Adrenal gland (tissue), 12 donors: ENCODE data around the gene OR10A6. TPM values are rescaled to one million over a fixed set of nuclear protein-coding genes. Genes with fewer than 3 reads are reported as not detected.

Experiments
- DNase-seq, 7 donors: peaks; one replicate each; pipeline ENCODE4 v3.0.0-alpha.2; 2019 to 2020
- H3K27ac ChIP-seq, 5 donors: fragments of 200-600 bp; sonication (generic) in 4 of 5; 1 replicate in 3 of 5; 2 replicates in 2 of 5; pipeline versions ENCODE4 v1.5.1 to v1.8.0; 2016 to 2020; ENCODE audit warnings: mild to moderate bottlenecking in 1 of 5
- H3K27me3 ChIP-seq: fragments of 200-600 bp; 2 replicates; pipeline ENCODE4 v1.8.0; 2021
- H3K36me3 ChIP-seq, 2 donors: fragments of 200-600 bp; replicated peaks in 1 of 2; 1 replicate in 1 of 2; 2 replicates in 1 of 2; pipeline versions ENCODE4 v1.5.1 to v1.8.0; 2018 to 2022
- H3K4me1 ChIP-seq, 2 donors: fragments of 200-600 bp; replicated peaks in 1 of 2; 1 replicate in 1 of 2; 2 replicates in 1 of 2; pipeline versions ENCODE4 v1.5.1 to v1.8.0; 2018 to 2021
- H3K4me3 ChIP-seq, 4 donors: fragments of 200-600 bp; sonication (generic) in 3 of 4; one replicate each; pipeline ENCODE4 v1.5.1; 2016 to 2018
- H3K9me3 ChIP-seq, 3 donors: fragments of 200-600 bp; sonication (generic) in 1 of 3; replicated peaks in 1 of 3; 1 replicate in 2 of 3; 2 replicates in 1 of 3; pipeline versions ENCODE4 v1.5.1 to v1.8.0; 2016 to 2021
- POLR2A ChIP-seq, 2 donors: fragments of 450-650 bp; IDR thresholded peaks; one replicate each; pipeline ENCODE4 v1.6.1; 2017; ENCODE audit warnings: antibody characterized with exemption in 2 of 2, mild to moderate bottlenecking in 2 of 2, moderate library complexity in 1 of 2
- WGBS, 4 donors: extraction: QIAGEN DNeasy Blood & Tissue Kit in 2 of 4; methylation state at CpG; one replicate each; pipeline versions ENCODE4 v1.1.5 to v1.1.7; 2013 to 2017; 5-methylcytosine and 5-hydroxymethylcytosine counted together
- intact Hi-C, 2 donors: fragments of 100-400 bp; cut with DNase I; formaldehyde crosslinking; loops; one replicate each; pipeline versions ENCODE4 v1.14.1 to v1.15.0; 2022 to 2023
- polyA plus RNA-seq, 3 donors: library from polyadenylated mRNA; stranded (reverse); fragments of 200-250 nt in 2 of 3; fragments of 350-450 nt in 1 of 3; fragmentation: Illumina TruSeq in 1 of 3; extraction: RNeasy Lipid Tissue Mini Kit (QIAGEN cat#74804) in 1 of 3; gene quantifications; one replicate each; pipeline ENCODE4 v1.2.3, GENCODE V29; 2013 to 2014
- total RNA-seq, 9 donors: library from RNA; depleted of rRNA in 4 of 9; stranded (reverse); fragments of >200 nt in 4 of 9; fragments of 120-200 nt in 1 of 9; fragmentation: NEBNext Ultra II Directional in 1 of 9; extraction: Animal tissue kit (Norgen Biotek cat#: 25700) in 1 of 9; gene quantifications; one replicate each; pipeline versions ENCODE4 v1.1.0 to v1.2.4, GENCODE V29; 2013 to 2023
- TF ChIP-seq, protein P1 (sequence below), 6 experiments: fragments of 450-650 bp in 4 of 6; fragments of 200-600 bp in 2 of 6; sonication (generic) in 1 of 6; IDR thresholded peaks; 1 replicate in 5 of 6; 2 replicates in 1 of 6; pipeline versions ENCODE4 v1.5.1 to v1.8.0; 2016 to 2021; ENCODE audit warnings: antibody characterized with exemption in 6 of 6, mild to moderate bottlenecking in 2 of 6, moderate library complexity in 1 of 6
- donor health status: healthy with polysubstance abuse.
- donor health status: Bipolar disorder and iron deficiency.
- donor health status: DM: yes; HTN: yes; CAD: no.
- donor health status: DM: no; HTN: no; CAD: no.
- donor health status: DM: no; HTN: no; CAD: no.
- donor health status: DM: yes; HTN: yes; CAD: no.

OR10A6 gene
- total and polyA plus RNA-seq, 12 donors = not detected

DNA sequence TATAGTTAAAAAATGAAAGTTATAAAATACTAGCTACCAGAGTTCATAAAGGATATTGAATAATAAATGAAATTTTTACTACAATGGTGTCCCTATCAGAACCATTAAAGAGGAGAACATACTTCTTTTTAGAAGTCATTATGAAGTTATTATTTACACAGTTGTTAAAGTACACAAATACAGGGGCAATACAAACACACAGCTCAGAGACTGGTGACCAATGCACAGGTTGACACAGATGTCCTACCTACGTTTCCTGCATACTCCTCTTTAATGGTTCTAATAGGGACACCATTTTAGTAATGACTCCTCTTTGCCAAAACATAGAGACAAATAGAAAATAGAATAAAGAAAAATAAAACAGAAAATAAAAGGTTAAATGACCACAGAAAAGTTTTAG is 24.1 kb upstream of the OR10A6 start:
- intact Hi-C loops = no loop called here
- no peaks in the 10 kb centered on the region for H3K36me3 ChIP-seq
- H3K9me3 ChIP-seq = no peaks in the 10 kb centered on the region
- 59 to 81% (median 66%) methylated on average over 1 of the region's 1 CpG for WGBS, 4 donors
- no peak for TF ChIP-seq POLR2A (IDR thresholded peaks at IDR 0.05)
- TF ChIP-seq, protein P1, sequence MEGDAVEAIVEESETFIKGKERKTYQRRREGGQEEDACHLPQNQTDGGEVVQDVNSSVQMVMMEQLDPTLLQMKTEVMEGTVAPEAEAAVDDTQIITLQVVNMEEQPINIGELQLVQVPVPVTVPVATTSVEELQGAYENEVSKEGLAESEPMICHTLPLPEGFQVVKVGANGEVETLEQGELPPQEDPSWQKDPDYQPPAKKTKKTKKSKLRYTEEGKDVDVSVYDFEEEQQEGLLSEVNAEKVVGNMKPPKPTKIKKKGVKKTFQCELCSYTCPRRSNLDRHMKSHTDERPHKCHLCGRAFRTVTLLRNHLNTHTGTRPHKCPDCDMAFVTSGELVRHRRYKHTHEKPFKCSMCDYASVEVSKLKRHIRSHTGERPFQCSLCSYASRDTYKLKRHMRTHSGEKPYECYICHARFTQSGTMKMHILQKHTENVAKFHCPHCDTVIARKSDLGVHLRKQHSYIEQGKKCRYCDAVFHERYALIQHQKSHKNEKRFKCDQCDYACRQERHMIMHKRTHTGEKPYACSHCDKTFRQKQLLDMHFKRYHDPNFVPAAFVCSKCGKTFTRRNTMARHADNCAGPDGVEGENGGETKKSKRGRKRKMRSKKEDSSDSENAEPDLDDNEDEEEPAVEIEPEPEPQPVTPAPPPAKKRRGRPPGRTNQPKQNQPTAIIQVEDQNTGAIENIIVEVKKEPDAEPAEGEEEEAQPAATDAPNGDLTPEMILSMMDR (IDR thresholded peaks at IDR 0.05) = no peak
- H3K4me1 ChIP-seq = no peaks in the 10 kb centered on the region
- H3K4me3 ChIP-seq = no peak overlapping the region
- H3K27me3 ChIP-seq = no peaks in the 10 kb centered on the region
- DNase-seq = no peak
- no peak overlapping the region for H3K27ac ChIP-seq

DNA sequence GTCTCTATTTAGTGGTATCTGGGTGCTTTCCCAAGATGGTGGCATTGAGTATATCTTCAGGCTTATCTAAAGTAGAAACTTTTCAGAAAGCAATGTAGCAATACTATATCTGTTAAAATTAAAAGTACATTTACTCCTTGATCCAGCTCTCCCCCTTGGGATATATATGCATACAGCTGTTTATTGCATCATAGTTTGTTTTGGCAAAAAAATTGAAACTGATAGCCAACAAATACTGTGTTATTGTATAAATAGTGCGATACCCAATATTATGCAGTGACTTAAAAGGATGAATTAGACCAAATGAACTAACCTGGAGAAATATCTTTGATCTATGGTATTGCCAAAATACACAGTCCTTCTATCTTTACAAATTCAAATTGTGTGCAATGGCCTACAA is 18.9 kb upstream of the OR10A6 start:
- DNase-seq = no peak
- Histone ChIP-seq H3K9me3 (no peaks in the 10 kb centered on the region), H3K27me3 (no peaks in the 10 kb centered on the region), H3K4me1 (no peaks in the 10 kb centered on the region), H3K4me3 (no peak overlapping the region), H3K36me3 (no peaks in the 10 kb centered on the region), H3K27ac (no peak overlapping the region)
- intact Hi-C loops = no loop called here
- WGBS, 4 donors = 76 to 93% (median 86%) methylated on average over 1 of the region's 1 CpG
- TF ChIP-seq, protein P1 (IDR thresholded peaks at IDR 0.05) = no peak
- no peak for TF ChIP-seq POLR2A (IDR thresholded peaks at IDR 0.05)

DNA sequence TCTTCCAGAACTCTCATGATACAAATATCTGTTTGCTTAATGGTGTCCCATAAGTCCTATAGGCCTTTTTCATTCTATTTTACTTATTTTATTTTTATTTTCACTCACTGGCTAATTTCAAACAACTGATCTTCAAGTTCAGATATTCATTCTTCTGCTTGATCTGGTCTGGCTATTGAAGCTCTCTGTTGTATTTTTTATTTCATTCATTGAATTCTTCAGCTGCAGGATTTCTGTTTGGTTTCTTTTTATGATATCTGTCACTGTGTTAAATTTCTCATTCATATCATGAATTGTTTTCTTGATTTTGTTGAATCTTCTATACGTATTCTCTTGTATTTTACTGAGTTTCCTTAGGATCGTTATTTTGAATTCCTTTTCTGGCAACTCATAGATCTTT is 13.1 kb upstream of the OR10A6 start:
- intact Hi-C loops = no loop called here
- peaks cover 0 to 9% (median 0%) of the 10 kb centered on the region in 3 donors for H3K9me3 ChIP-seq
- no peaks in the 10 kb centered on the region for H3K36me3 ChIP-seq
- H3K4me3 ChIP-seq = no peak overlapping the region
- no peaks in the 10 kb centered on the region for H3K27me3 ChIP-seq
- no peak for DNase-seq
- WGBS, 4 donors = 73 to 97% (median 87%) methylated on average over 2 of the region's 2 CpGs
- TF ChIP-seq POLR2A (IDR thresholded peaks at IDR 0.05) = no peak
- TF ChIP-seq, protein P1 (IDR thresholded peaks at IDR 0.05) = no peak
- no peak overlapping the region for H3K27ac ChIP-seq
- H3K4me1 ChIP-seq = no peaks in the 10 kb centered on the region

DNA sequence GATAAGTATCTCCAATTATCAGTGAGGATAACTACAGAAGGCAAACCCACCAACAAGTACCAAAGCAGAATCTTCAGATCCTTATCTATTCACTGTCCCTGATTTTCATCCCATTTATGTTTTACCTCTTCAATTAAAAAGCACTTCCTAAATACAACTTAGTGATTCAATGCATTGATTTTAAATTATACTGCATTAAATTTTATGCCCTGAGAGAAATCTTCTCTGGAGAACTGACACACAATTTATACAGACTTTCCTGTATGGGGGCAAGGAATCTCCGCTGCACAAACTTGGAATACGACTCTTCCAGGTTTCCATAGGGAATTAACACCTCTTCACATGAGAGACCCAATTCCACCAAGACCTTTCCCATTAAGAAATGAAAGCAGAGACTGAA is 10.5 kb upstream of the OR10A6 start, which contains the start of gene OR10A3:
Gene OR10A3 (minus strand): TSS at position 101 of the 400 bp plus-strand sequence. CDS start 2,188 bp downstream, outside the sequence.
- no peaks in the 10 kb centered on the region for H3K4me1 ChIP-seq

More for the DNA sequence above, 10.5 kb upstream of the OR10A6 start, which contains the start of gene OR10A3:
- Histone ChIP-seq H3K27ac (no peak within 1 kb of the TSS), H3K27me3 (no peaks in the 10 kb centered on the region), H3K9me3 (peaks cover 0 to 9% (median 0%) of the 10 kb centered on the region in 3 donors), H3K4me3 (no peak within 1 kb of the TSS), H3K36me3 (no peaks in the 10 kb centered on the region)
- intact Hi-C loops = no loop called here
- DNase-seq = no peak
- WGBS, 4 donors = 75 to 86% (median 78%) methylated on average over 2 of the region's 2 CpGs
- TF ChIP-seq, protein P1 (IDR thresholded peaks at IDR 0.05) = no peak
- TF ChIP-seq POLR2A (IDR thresholded peaks at IDR 0.05) = no peak
